Pulmonary artery endothelial cell (primary cell): ENCODE results near the gene LGALSL. TPM values are rescaled to one million over a fixed set of nuclear protein-coding genes. Genes with fewer than 3 reads are reported as not detected.

ENCODE experiments used
- DNase-seq: peaks from one replicate; pipeline ENCODE4 v3.0.0-alpha.2; 2011; ENCODE audit warnings: low read depth, low spot score
- total RNA-seq: library from RNA; depleted of rRNA; stranded (reverse); fragments of >200 nt; gene quantifications from 2 replicates; pipeline ENCODE4 v1.2.3, GENCODE V29; 2014

The LGALSL gene
- total RNA-seq, 1 donor from 2014 or later = 2.7 TPM

DNA sequence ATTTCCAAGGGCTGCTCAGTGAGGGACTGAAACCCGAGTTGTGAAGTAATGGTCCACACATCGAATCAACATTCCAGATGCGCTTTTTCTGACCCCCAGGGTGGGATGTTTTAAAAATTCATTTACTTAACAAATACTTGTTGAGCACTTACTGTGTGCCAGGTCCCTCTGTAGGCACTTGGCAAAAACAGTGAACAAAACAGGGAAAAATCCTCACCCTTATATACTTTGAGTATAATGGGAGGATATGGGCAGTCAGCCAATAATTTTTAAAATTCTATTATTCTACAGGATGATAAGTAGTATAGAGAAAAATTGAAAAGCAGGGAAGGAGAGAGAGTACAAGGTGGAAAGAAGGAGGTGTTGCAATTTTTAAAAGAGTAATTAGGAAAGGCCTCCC, 38.9 kb downstream of the LGALSL start:
- peak; percentile 7 for DNase-seq

GRCh38 chr2:64493788-64494187, 39.8 kb downstream of the LGALSL start:
- no peak for DNase-seq

GRCh38 chr2:64498438-64498837, 44.5 kb downstream of the LGALSL start:
- no peak for DNase-seq

DNA sequence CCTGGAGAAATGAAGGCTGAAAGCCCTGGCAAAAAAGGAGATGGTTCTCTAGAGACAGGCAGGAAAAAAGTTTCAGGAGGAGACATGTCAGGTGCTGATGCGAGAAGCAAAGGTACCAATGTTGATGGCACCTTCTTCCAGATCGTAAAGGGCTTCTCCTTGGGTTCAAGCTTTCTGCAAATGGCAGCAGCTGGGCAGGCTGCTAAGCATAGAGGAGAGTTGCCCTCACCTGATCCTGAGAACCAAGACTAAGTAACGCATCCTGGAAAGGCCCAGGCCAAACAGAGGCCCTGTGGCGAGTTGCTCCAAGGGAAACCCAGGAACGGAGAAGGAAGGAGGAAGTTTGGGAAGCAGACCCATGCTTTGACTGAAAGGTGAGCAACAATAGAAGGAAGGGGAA, 46.6 kb downstream of the LGALSL start:
- no peak for DNase-seq

- no peak for DNase-seq
Observed at GRCh38 chr2:64501946-64502345, 48.0 kb downstream of the LGALSL start.

- DNase-seq = no peak
Observed at GRCh38 chr2:64502860-64503259, 48.9 kb downstream of the LGALSL start.

- no peak for DNase-seq
Observed at GRCh38 chr2:64504774-64505720, 51.1 kb downstream of the LGALSL start.

DNA sequence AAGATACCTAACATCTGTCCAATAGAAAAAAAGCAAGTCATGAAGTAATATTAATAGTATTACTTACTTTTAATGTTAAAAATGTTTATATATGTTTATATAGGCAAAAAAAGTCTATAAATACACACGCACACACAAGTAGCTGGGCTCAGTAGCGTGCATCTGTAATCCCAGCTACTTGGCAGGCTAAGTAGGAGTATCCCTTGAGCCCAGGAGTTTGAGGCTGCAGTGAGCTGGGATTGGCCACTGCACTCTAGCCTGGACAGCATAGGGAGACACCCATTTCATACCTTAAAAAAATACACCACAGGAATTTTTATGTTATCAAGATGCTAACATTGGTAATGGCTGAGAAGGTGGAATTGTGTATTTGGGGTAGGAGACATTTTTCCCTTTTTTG, 52.7 kb downstream of the LGALSL start:
- no peak for DNase-seq

Other genes with a start within 250 kb of the LGALSL start
- 30.3 and 34.4 TPM in 2 replicates for gene AFTPH, start 70.2 kb downstream of the LGALSL start, total RNA-seq
- 3.0 and 3.7 TPM in 2 replicates for gene SERTAD2, start 199.8 kb downstream of the LGALSL start, total RNA-seq